ELR (cell line): ENCODE measurements around the gene DCST1.

Experiments used
- DNase-seq: peaks from one replicate; pipeline ENCODE4 v3.0.0-alpha.2; 2015; ENCODE audit warnings: low read depth

Gene DCST1

GRCh38 chr1:155032886-155033285 is 738 bp upstream of the DCST1 start:
- DNase-seq: no peak

- DNase-seq: no peak
Observed at GRCh38 chr1:155034318-155035208, 939 bp downstream of the DCST1 start.

GRCh38 chr1:155035936-155036335 is 2.3 kb downstream of the DCST1 start:
- DNase-seq: no peak

- no peak for DNase-seq
Observed at GRCh38 chr1:155037043-155037442, 3.4 kb downstream of the DCST1 start.

GRCh38 chr1:155037851-155038441 is 4.3 kb downstream of the DCST1 start:
- DNase-seq: no peak

- peak; percentile 68 for DNase-seq
Observed at GRCh38 chr1:155038602-155039307, 5.1 kb downstream of the DCST1 start.

- no peak for DNase-seq
Observed at GRCh38 chr1:155039308-155039669, 5.7 kb downstream of the DCST1 start.

GRCh38 chr1:155040358-155041093 is 6.9 kb downstream of the DCST1 start:
- DNase-seq: no peak

- DNase-seq: no peak
Observed at GRCh38 chr1:155042789-155043188, 9.2 kb downstream of the DCST1 start.

- no peak for DNase-seq
Observed at GRCh38 chr1:155043301-155043702, 9.7 kb downstream of the DCST1 start.

GRCh38 chr1:155043793-155044192 is 10.2 kb downstream of the DCST1 start:
- no peak for DNase-seq

GRCh38 chr1:155044365-155044764 is 10.7 kb downstream of the DCST1 start:
- DNase-seq: no peak

GRCh38 chr1:155044812-155045657 is 11.4 kb downstream of the DCST1 start:
- peak; percentile 88 for DNase-seq

GRCh38 chr1:155048449-155049334 is 15.1 kb downstream of the DCST1 start:
- DNase-seq: no peak

- DNase-seq: peak; percentile 69
Observed at GRCh38 chr1:155049651-155050559, 16.3 kb downstream of the DCST1 start.

- DNase-seq: peak; percentile 86
Observed at GRCh38 chr1:155050560-155051341, 17.1 kb downstream of the DCST1 start, which contains the start of gene ADAM15. Gene ADAM15, plus strand, starts transcription at chr1:155051316. Its CDS starts 71 bp downstream, at chr1:155051387.

- no peak for DNase-seq
Observed at GRCh38 chr1:155051342-155051776, 17.7 kb downstream of the DCST1 start.

- peak; percentile 55 for DNase-seq
Observed at GRCh38 chr1:155051777-155052398, 18.3 kb downstream of the DCST1 start.
